HCT116 (cell line): ENCODE results near the gene NKAIN4. TPM values are rescaled to one million over a fixed set of nuclear protein-coding genes. Genes with fewer than 3 reads are reported as not detected.

ENCODE experiments used
- ATAC-seq: fragments of 200-7000 bp; cut with Tn5 transposase; 2 replicates; pipeline ENCODE4 v1.9.1; 2020; ENCODE audit warnings: mild to moderate bottlenecking, moderate library complexity
- BruUV-seq: library from RNA; stranded (reverse); fragments of 400-500 nt; replicated peaks from 2 replicates; lab custom pipeline; 2021; lab: Mats Ljungman, UMichigan
- CTCF ChIA-PET: fragments of 300-600 bp; sonication (Branson Sonifier 250); formaldehyde crosslinking; loops from one replicate; lab custom pipeline; 2021; ENCODE audit warnings: antibody characterized with exemption; lab: Charles Lee
- POLR2A ChIA-PET: fragments of 300-600, 350-600 bp; sonication (Branson Sonifier 250); formaldehyde crosslinking; loops from one replicate; lab custom pipeline; 2021; ENCODE audit warnings: antibody characterized with exemption; lab: Charles Lee
- RAD21 ChIA-PET, 2 experiments: fragments of 300-600 bp; sonication (Branson Sonifier 250); formaldehyde crosslinking; loops; one replicate each; lab custom pipeline; 2023; ENCODE audit warnings: low total read pairs in 2 of 2; ENCODE audit not compliant: uncharacterized antibody in 2 of 2, unreplicated experiment in 2 of 2, low non-redundant PET in 1 of 2; lab: Charles Lee
- DNase-seq: peaks from one replicate; pipeline ENCODE4 v3.0.0-alpha.2; 2010; ENCODE audit warnings: low read depth, low spot score
- H2AFZ ChIP-seq: fragments of 200-600 bp; shearing (Covaris generic), sonication (generic); 2 replicates; pipeline ENCODE4 v1.6.1; 2017; ENCODE audit warnings: low read depth, mixed run types, mixed read lengths, antibody characterized with exemption, low read length; ENCODE audit not compliant: poor library complexity, severe bottlenecking
- H3K27ac ChIP-seq: 2 replicates; pipeline ENCODE4 v1.5.1; 2012; ENCODE audit warnings: low read depth, low read length
- H3K27me3 ChIP-seq: fragments of 200-600 bp; sonication (generic); 2 replicates; pipeline ENCODE4 v1.6.1; 2016; ENCODE audit warnings: mixed run types, low read length, mixed read lengths; ENCODE audit not compliant: insufficient read depth
- H3K36me3 ChIP-seq, 2 experiments: fragments of 200-500 bp in 1 of 2; fragments of 200-600 bp in 1 of 2; sonication (Bioruptor generic) in 1 of 2; sonication (generic) in 1 of 2; 2 replicates each; pipeline versions ENCODE4 v1.5.1 to v1.6.1; 2014 to 2016; ENCODE audit warnings: low read length in 2 of 2, inconsistent platforms in 1 of 2, mixed read lengths in 1 of 2, mixed run types in 1 of 2; ENCODE audit not compliant: insufficient read depth in 2 of 2, control insufficient read depth in 1 of 2
- H3K4me1 ChIP-seq, 2 experiments: fragments of 200-600 bp in 1 of 2; sonication (generic) in 1 of 2; 2 replicates each; pipeline versions ENCODE4 v1.5.1 to v1.6.1; 2012 to 2017; ENCODE audit warnings: low read length in 2 of 2, inconsistent platforms in 1 of 2, mild to moderate bottlenecking in 1 of 2, mixed read lengths in 1 of 2, mixed run types in 1 of 2, moderate library complexity in 1 of 2; ENCODE audit not compliant: insufficient read depth in 2 of 2, control insufficient read depth in 1 of 2
- H3K4me2 ChIP-seq: fragments of 200-600 bp; sonication (generic); 2 replicates; pipeline ENCODE4 v1.6.1; 2017; ENCODE audit warnings: mixed run types, low read length, mixed read lengths
- H3K4me3 ChIP-seq, 2 experiments: fragments of 200-600 bp in 1 of 2; sonication (generic) in 1 of 2; replicated peaks in 1 of 2; 2 replicates each; pipeline ENCODE4 v1.5.1; 2011 to 2016; ENCODE audit warnings: low read length in 2 of 2, control low read depth in 1 of 2, low read depth in 1 of 2, mild to moderate bottlenecking in 1 of 2, mixed read lengths in 1 of 2, mixed run types in 1 of 2
- H3K79me2 ChIP-seq: fragments of 200-600 bp; sonication (generic); 2 replicates; pipeline ENCODE4 v1.6.1; 2017; ENCODE audit warnings: mild to moderate bottlenecking, mixed run types, low read length, moderate library complexity, mixed read lengths; ENCODE audit not compliant: insufficient read depth
- H3K9ac ChIP-seq: fragments of 200-600 bp; sonication (generic); 2 replicates; pipeline ENCODE4 v1.6.1; 2016; ENCODE audit warnings: low read length, mixed read lengths
- H3K9me2 ChIP-seq: fragments of 200-600 bp; sonication (generic), shearing (Covaris generic); 2 replicates; pipeline ENCODE4 v1.6.1; 2017; ENCODE audit warnings: mixed run types, mild to moderate bottlenecking, moderate library complexity; ENCODE audit not compliant: insufficient read depth
- H3K9me3 ChIP-seq, 2 experiments: fragments of 200-500 bp in 1 of 2; fragments of 200-600 bp in 1 of 2; sonication (Bioruptor generic) in 1 of 2; sonication (generic) in 1 of 2; 2 replicates each; pipeline ENCODE4 v1.6.1; 2014 to 2017; ENCODE audit warnings: low read length in 2 of 2, mixed read lengths in 2 of 2, inconsistent platforms in 1 of 2, low read depth in 1 of 2, mild to moderate bottlenecking in 1 of 2, mixed run types in 1 of 2, moderate library complexity in 1 of 2; ENCODE audit not compliant: control insufficient read depth in 1 of 2, insufficient read depth in 1 of 2
- H4K20me1 ChIP-seq: fragments of 200-600 bp; sonication (generic), shearing (Covaris generic); 2 replicates; pipeline ENCODE4 v1.6.1; 2017; ENCODE audit warnings: mixed run types, mild to moderate bottlenecking, moderate library complexity; ENCODE audit not compliant: insufficient read depth
- ATF3 ChIP-seq: IDR thresholded peaks from 2 replicates; pipeline ENCODE4 v1.6.1; 2012
- CTCF ChIP-seq, 3 experiments: fragments of 200-600 bp in 1 of 3; sonication (generic) in 1 of 3; IDR thresholded peaks in 2 of 3; conservative IDR thresholded peaks in 1 of 3; 2 replicates each; pipeline ENCODE4 v1.5.1; 2012 to 2017; ENCODE audit warnings: low read depth in 2 of 3, low read length in 2 of 3, antibody characterized with exemption in 1 of 3, borderline replicate concordance in 1 of 3, control low read depth in 1 of 3, mild to moderate bottlenecking in 1 of 3, mixed read lengths in 1 of 3, mixed run types in 1 of 3, moderate library complexity in 1 of 3; ENCODE audit not compliant: insufficient read depth in 1 of 3
- EGR1 ChIP-seq: IDR thresholded peaks from 2 replicates; pipeline ENCODE4 v1.6.1; 2012; ENCODE audit warnings: low read depth
- EZH2 ChIP-seq: fragments of 200-600 bp; sonication (generic); IDR thresholded peaks from 2 replicates; pipeline ENCODE4 v1.6.1; 2017; ENCODE audit warnings: antibody characterized with exemption, mixed run types
- EZH2phosphoT487 ChIP-seq: fragments of 200-600 bp; IDR thresholded peaks from 2 replicates; pipeline ENCODE4 v1.6.1; 2018; ENCODE audit warnings: antibody characterized with exemption, borderline replicate concordance
- POLR2A ChIP-seq: IDR thresholded peaks from 2 replicates; pipeline ENCODE4 v1.7.0; 2011; ENCODE audit warnings: borderline replicate concordance; ENCODE audit not compliant: insufficient read depth, insufficient read length; ENCODE audit errors: extremely low read depth
- RAD21 ChIP-seq: IDR thresholded peaks from 2 replicates; pipeline ENCODE4 v1.6.1; 2012; ENCODE audit warnings: low read depth, mild to moderate bottlenecking
- REST ChIP-seq: IDR thresholded peaks from 2 replicates; pipeline ENCODE4 v1.6.1; 2012; ENCODE audit warnings: low read depth
- SIN3A ChIP-seq: IDR thresholded peaks from 2 replicates; pipeline ENCODE4 v1.6.1; 2012; ENCODE audit warnings: low read depth
- SP1 ChIP-seq: IDR thresholded peaks from 2 replicates; pipeline ENCODE4 v1.6.1; 2012; ENCODE audit warnings: low read depth
- SRF ChIP-seq: IDR thresholded peaks from 2 replicates; pipeline ENCODE4 v1.6.1; 2012; ENCODE audit warnings: low read depth
- TCF7L2 ChIP-seq: IDR thresholded peaks from 2 replicates; pipeline ENCODE4 v1.7.0; 2011; ENCODE audit warnings: borderline replicate concordance, inconsistent platforms; ENCODE audit not compliant: insufficient read depth, insufficient read length; ENCODE audit errors: extremely low read depth
- YY1 ChIP-seq: IDR thresholded peaks from 2 replicates; pipeline ENCODE4 v1.6.1; 2011; ENCODE audit warnings: low read length, low read depth, moderate library complexity, mild to moderate bottlenecking; ENCODE audit not compliant: insufficient replicate concordance; ENCODE audit errors: extremely low read depth
- ZBTB33 ChIP-seq: IDR thresholded peaks from 2 replicates; pipeline ENCODE4 v1.6.1; 2011; ENCODE audit warnings: mild to moderate bottlenecking, low read length, moderate library complexity; ENCODE audit not compliant: insufficient replicate concordance; ENCODE audit errors: extremely low read depth
- ZFX ChIP-seq: fragments of 450-650 bp; IDR thresholded peaks from 2 replicates; pipeline ENCODE4 v1.6.1; 2017
- ZNF274 ChIP-seq: fragments of 200-500 bp; sonication (Bioruptor generic); IDR thresholded peaks from 2 replicates; pipeline ENCODE4 v1.6.1; 2014; ENCODE audit warnings: mild to moderate bottlenecking, low read depth, low read length, inconsistent platforms
- intact Hi-C: fragments of 100-400 bp; cut with micrococcal nuclease; formaldehyde crosslinking; loops from 2 replicates; pipeline ENCODE4 v1.10.0; 2022
- total RNA-seq: library from RNA; stranded (reverse); gene quantifications from one replicate; pipeline ENCODE4 v1.2.1, GENCODE V29; 2021; ENCODE audit not compliant: unreplicated experiment

Gene NKAIN4
- total RNA-seq, 1 experiment from 2014 or later, result not detected

- no peak for TF ChIP-seq ZNF274
- TF ChIP-seq, all 23 proteins: peak for 0
Measured at GRCh38 chr20:63261795-63262528, 7.7 kb upstream of the NKAIN4 start (continued).

GRCh38 chr20:63261060-63261794 is 7.0 kb upstream of the NKAIN4 start:
- Histone ChIP-seq H3K9me3 (no peaks in the 10 kb centered on the region), H3K9me2 (no peaks in the 10 kb centered on the region), H3K27ac (no peak overlapping the region), H3K4me3 (no peak overlapping the region), H3K36me3 (no peaks in the 10 kb centered on the region), H3K4me1 (no peaks in the 10 kb centered on the region), H4K20me1 (no peaks in the 10 kb centered on the region), H3K9ac (no peak overlapping the region), H3K79me2 (no peaks in the 10 kb centered on the region), H3K27me3 (no peaks in the 10 kb centered on the region), H2AFZ (no peak overlapping the region), H3K4me2 (no peak overlapping the region)
- intact Hi-C loops, result no loop called here
- no TSS peak for BruUV-seq
- ChIA-PET POLR2A (no interaction called here), CTCF (no interaction called here), RAD21 (no interaction called here)
- no peak for DNase-seq
- ATAC-seq, result no peak
- TF ChIP-seq EZH2phosphoT487, result no peak
- TF ChIP-seq EGR1, result no peak
- no peak for TF ChIP-seq POLR2A
- TF ChIP-seq ZBTB33, result no peak
- no peak for TF ChIP-seq SIN3A
- TF ChIP-seq TCF7L2, result no peak
- no peak for TF ChIP-seq SP1
- TF ChIP-seq SRF, result no peak
- no peak for TF ChIP-seq EZH2
- no peak for TF ChIP-seq RAD21
- no peak for TF ChIP-seq CTCF (IDR thresholded peaks at IDR 0.05 in 2 of 3, conservative IDR thresholded peaks at IDR 0.05 in 1 of 3; ENCODE audit: borderline replicate concordance in 1 of 3, insufficient read depth in 1 of 3, low read depth in 2 of 3, low read length in 2 of 3)
- no peak for TF ChIP-seq ZFX
- TF ChIP-seq ATF3, result no peak
- TF ChIP-seq REST, result no peak
- TF ChIP-seq YY1, result no peak
